Measurements from ENCODE around the gene HERC2.

DNA sequence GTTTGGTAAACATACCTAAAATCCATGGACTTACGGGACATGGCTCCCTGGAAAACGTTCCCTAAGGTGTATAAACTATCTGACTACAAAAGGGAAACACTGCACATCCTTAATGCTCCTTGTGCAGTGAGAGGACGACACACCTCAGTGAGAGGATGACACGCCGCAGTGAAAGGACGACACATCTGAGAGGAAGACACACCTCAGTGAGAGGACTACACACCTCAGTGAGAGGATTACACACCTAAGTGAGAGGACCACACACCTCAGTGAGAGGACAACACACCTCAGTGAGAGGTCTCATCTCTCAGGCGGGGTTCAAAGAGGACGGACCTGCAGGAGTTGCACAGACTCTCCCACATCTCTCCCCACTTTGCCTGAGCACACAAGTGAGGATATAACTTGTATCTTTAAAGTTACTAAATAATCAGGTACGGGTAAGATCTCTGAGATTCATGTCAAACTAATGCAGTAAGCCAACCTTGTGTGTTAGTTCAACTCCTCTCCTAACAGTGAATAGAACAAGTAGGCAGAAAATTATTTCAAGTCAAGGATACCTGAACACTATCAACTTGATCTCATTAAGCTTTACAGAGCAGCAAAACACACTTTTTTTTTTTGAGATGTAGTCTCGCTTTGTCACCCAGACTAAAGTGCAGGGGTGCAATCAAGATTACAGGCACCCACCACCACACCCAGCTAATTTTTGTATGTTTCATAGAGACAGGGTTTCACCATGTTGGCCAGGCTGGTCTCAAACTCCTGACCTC is 32.1 kb downstream of the HERC2 start:
- TF ChIP-seq, protein P1, sequence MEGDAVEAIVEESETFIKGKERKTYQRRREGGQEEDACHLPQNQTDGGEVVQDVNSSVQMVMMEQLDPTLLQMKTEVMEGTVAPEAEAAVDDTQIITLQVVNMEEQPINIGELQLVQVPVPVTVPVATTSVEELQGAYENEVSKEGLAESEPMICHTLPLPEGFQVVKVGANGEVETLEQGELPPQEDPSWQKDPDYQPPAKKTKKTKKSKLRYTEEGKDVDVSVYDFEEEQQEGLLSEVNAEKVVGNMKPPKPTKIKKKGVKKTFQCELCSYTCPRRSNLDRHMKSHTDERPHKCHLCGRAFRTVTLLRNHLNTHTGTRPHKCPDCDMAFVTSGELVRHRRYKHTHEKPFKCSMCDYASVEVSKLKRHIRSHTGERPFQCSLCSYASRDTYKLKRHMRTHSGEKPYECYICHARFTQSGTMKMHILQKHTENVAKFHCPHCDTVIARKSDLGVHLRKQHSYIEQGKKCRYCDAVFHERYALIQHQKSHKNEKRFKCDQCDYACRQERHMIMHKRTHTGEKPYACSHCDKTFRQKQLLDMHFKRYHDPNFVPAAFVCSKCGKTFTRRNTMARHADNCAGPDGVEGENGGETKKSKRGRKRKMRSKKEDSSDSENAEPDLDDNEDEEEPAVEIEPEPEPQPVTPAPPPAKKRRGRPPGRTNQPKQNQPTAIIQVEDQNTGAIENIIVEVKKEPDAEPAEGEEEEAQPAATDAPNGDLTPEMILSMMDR (IDR thresholded peaks at IDR 0.05), result no peak
- TF ChIP-seq POLR2A (IDR thresholded peaks at IDR 0.05), result no peak
